Measurements from ENCODE around the gene TNNC1. TPM values are rescaled to one million over a fixed set of nuclear protein-coding genes. Genes with fewer than 3 reads are reported as not detected.

Gene TNNC1
- total and polyA plus RNA-seq, 12 donors, result 6,035 to 18,066 (median 8,315) TPM

- Histone ChIP-seq H3K4me1 (peaks cover 24 to 69% (median 54%) of the 10 kb centered on the region in 9 donors), H3K36me3 (peaks cover 0 to 96% (median 72%) of the 10 kb centered on the region in 9 donors), H3K27ac (no peak overlapping the region), H3K4me3 (no peak overlapping the region), H3K27me3 (no peaks in the 10 kb centered on the region), H3K9me3 (no peaks in the 10 kb centered on the region)
- WGBS, 2 donors, result 89 to 91% methylated on average over 31 of the region's 31 CpGs
- DNase-seq (no peak), ATAC-seq (no peak)
- TF ChIP-seq CTCF (IDR thresholded peaks at IDR 0.05), result no peak
- intact Hi-C loops (cut with DNase I), result no loop called here
Measured at GRCh38 chr3:52487050-52487787, 33.4 kb upstream of the TNNC1 start.

GRCh38 chr3:52484680-52485461, 31.0 kb upstream of the TNNC1 start:
- TF ChIP-seq CTCF (IDR thresholded peaks at IDR 0.05), result no peak
- no peaks in the 10 kb centered on the region for H3K9me3 ChIP-seq
- WGBS, 2 donors, result 69 to 73% methylated on average over 10 of the region's 10 CpGs
- peak overlapping the region; percentile 26 to 80 (median 62) for H3K27ac ChIP-seq
- DNase-seq (peak in 1 of 2 donors; percentile 16), ATAC-seq (peak in 6 of 8 donors; percentile 12 to 59 (median 26))
- no peaks in the 10 kb centered on the region for H3K27me3 ChIP-seq
- intact Hi-C loops (cut with DNase I), result loop anchor here in 2 of 10 donors (5.0 kb wide), 2 partner anchors 37 to 47 kb away; partner anchors contain the start of gene NT5DC2 (in 1 of the 2)
- H3K36me3 ChIP-seq, result peaks cover 5 to 96% (median 74%) of the 10 kb centered on the region in 9 donors
- no peak overlapping the region for H3K4me3 ChIP-seq
- H3K4me1 ChIP-seq, result peaks cover 18 to 48% (median 38%) of the 10 kb centered on the region in 9 donors

DNA sequence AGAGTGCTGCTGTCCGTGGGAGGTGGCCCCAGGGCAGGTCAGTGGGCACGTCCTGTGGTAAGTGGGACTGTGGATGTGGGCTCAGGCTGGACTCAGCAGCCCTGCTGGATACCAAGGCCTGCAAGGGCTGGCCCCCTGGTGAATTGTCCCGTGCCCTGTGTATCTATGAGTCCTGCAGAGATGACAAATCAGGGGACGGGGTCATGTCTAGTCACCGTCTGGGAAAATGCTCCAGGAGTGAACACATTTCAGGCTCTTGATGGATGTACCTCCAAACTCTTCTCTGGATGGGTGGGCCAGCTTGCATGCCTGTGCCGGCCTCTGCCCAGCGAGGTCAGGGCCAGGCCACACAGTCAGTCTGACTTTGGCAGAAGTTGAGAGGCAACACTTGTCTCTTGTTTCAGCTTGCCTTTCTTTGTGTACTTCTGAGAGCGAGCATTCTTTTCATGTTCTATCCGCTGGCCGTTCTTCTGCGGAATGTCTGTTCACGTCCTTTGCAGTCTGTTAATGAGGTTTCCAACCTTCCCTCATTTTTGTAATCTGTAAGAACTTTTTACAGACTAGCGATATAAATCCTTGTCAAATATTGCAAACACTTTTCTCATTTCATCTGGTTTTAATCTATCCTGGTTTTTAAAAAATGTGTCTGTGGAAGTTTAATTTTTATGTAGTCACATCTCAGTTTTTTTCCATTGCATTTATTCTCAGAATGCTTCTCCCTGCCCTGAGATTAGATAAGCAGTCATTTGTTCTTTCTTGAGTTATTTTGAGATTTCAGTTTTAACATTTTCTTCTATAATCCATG, 29.9 kb upstream of the TNNC1 start:
- no peak for TF ChIP-seq CTCF (IDR thresholded peaks at IDR 0.05)
- peaks cover 5 to 96% (median 74%) of the 10 kb centered on the region in 9 donors for H3K36me3 ChIP-seq
- ATAC-seq (peak in 7 of 8 donors; percentile 1 to 43 (median 24)), DNase-seq (peak in 1 of 2 donors; percentile 20)
- peaks cover 14 to 38% (median 30%) of the 10 kb centered on the region in 9 donors for H3K4me1 ChIP-seq
- no peaks in the 10 kb centered on the region for H3K27me3 ChIP-seq
- no peak overlapping the region for H3K4me3 ChIP-seq
- no peaks in the 10 kb centered on the region for H3K9me3 ChIP-seq
- peak overlapping the region in 9 of 10 donors; percentile 36 to 80 (median 62) for H3K27ac ChIP-seq
- intact Hi-C loops (cut with DNase I), result loop anchor here in 2 of 10 donors (5.0 kb wide), 2 partner anchors 39 to 49 kb away; partner anchors contain the start of gene NT5DC2 (in 1 of the 2)
- 54 to 59% methylated on average over 13 of the region's 13 CpGs for WGBS, 2 donors

Data from heart right ventricle (tissue), 16 donors.